ENCODE measurements around the gene MMP23B. TPM values are rescaled to one million over a fixed set of nuclear protein-coding genes. Genes with fewer than 3 reads are reported as not detected.

MMP23B gene
- total RNA-seq, 2 experiments from 2014 or later = 1.4 to 2.3 TPM

- Mint-ChIP-seq H3K9me3 (no peaks in the 10 kb centered on the region), H3K27ac (peak overlapping the region; percentile 94), H3K4me3 (peak overlapping the region; percentile 76), H3K27me3 (no peaks in the 10 kb centered on the region), H3K36me3 (peaks cover 3% of the 10 kb centered on the region), H3K4me1 (peaks cover 19% of the 10 kb centered on the region)
- peak; percentile 67 for DNase-seq
These were observed 46.8 kb downstream of the MMP23B start for GRCh38 chr1:1678581-1679380.

- H3K4me1 Mint-ChIP-seq = peaks cover 18% of the 10 kb centered on the region
- DNase-seq = no peak
These were observed 48.3 kb downstream of the MMP23B start for GRCh38 chr1:1680031-1680911.

GRCh38 chr1:1680912-1681273 is 48.9 kb downstream of the MMP23B start:
- Mint-ChIP-seq H3K4me3 (no peak overlapping the region), H3K4me1 (peaks cover 20% of the 10 kb centered on the region), H3K27ac (no peak overlapping the region), H3K36me3 (peaks cover 2% of the 10 kb centered on the region), H3K27me3 (no peaks in the 10 kb centered on the region), H3K9me3 (no peaks in the 10 kb centered on the region)
- no peak for DNase-seq

More at GRCh38 chr1:1680031-1680911, 48.3 kb downstream of the MMP23B start:
- no peak overlapping the region for H3K27ac Mint-ChIP-seq
- no peak overlapping the region for H3K4me3 Mint-ChIP-seq
- H3K9me3 Mint-ChIP-seq = no peaks in the 10 kb centered on the region
- H3K36me3 Mint-ChIP-seq = peaks cover 2% of the 10 kb centered on the region
- H3K27me3 Mint-ChIP-seq = no peaks in the 10 kb centered on the region

GRCh38 chr1:1683104-1683905 is 51.3 kb downstream of the MMP23B start:
- H3K4me1 Mint-ChIP-seq = peaks cover 17% of the 10 kb centered on the region
- DNase-seq = no peak
- H3K27me3 Mint-ChIP-seq = no peaks in the 10 kb centered on the region
- H3K4me3 Mint-ChIP-seq = no peak overlapping the region
- H3K9me3 Mint-ChIP-seq = no peaks in the 10 kb centered on the region
- H3K27ac Mint-ChIP-seq = no peak overlapping the region
- peaks cover 3% of the 10 kb centered on the region for H3K36me3 Mint-ChIP-seq

Other genes starting within 250 kb of the MMP23B start
- 10 to 100 TPM; 91.6 to 92.2 TPM for gene CCNL2, start 232.8 kb upstream of the MMP23B start, total RNA-seq
- 100 to 1,000 TPM; 181 to 182 TPM for gene MRPL20, start 224.9 kb upstream of the MMP23B start, total RNA-seq
- gene ANKRD65, start 210.9 kb upstream of the MMP23B start, total RNA-seq = not detected
- gene VWA1, start 196.5 kb upstream of the MMP23B start, total RNA-seq = under 1 TPM; 0.25 to 0.44 TPM
- 1 to 10 TPM; 1.3 to 1.5 TPM for gene ATAD3C, start 182.5 kb upstream of the MMP23B start, total RNA-seq
- 10 to 100 TPM; 75.7 to 77.4 TPM for gene ATAD3B, start 160.4 kb upstream of the MMP23B start, total RNA-seq
- gene ATAD3A, start 120.0 kb upstream of the MMP23B start, total RNA-seq = 10 to 100 TPM; 87.9 to 89.2 TPM
- gene TMEM240, start 91.5 kb upstream of the MMP23B start, total RNA-seq = under 1 TPM in 1 of 2 experiments, not detected in 1; 0.88 TPM
- gene SSU72, start 57.3 kb upstream of the MMP23B start, total RNA-seq = 100 to 1,000 TPM; 124 to 131 TPM
- gene FNDC10, start 32.0 kb upstream of the MMP23B start, total RNA-seq = 1 to 10 TPM; 2.9 to 3.3 TPM
- 10 to 100 TPM; 33.1 to 38.7 TPM for gene MIB2, start 16.7 kb upstream of the MMP23B start, total RNA-seq
- gene CDK11B, start 26.8 kb downstream of the MMP23B start, total RNA-seq = 10 to 100 TPM; 42.2 to 43.3 TPM
- 10 to 100 TPM; 19.3 to 20.1 TPM for gene SLC35E2B, start 60.6 kb downstream of the MMP23B start, total RNA-seq
- 10 to 100 TPM; 64.2 to 65.0 TPM for gene CDK11A, start 92.2 kb downstream of the MMP23B start, total RNA-seq
- 10 to 100 TPM; 74.7 to 77.1 TPM for gene NADK, start 146.3 kb downstream of the MMP23B start, total RNA-seq